Astrocyte (in vitro differentiated cells and primary cell): ENCODE measurements around the gene MDH1. TPM values are rescaled to one million over a fixed set of nuclear protein-coding genes. Genes with fewer than 3 reads are reported as not detected.

Experiments
- DNase-seq: peaks from one replicate; pipeline ENCODE4 v3.0.0-alpha.2; 2010; ENCODE audit warnings: low read depth
- FAIRE-seq: peaks from 2 replicates; lab custom pipeline; 2011; peaks lifted over from hg19 to GRCh38; lab: Jason Lieb, UNC
- H2AFZ ChIP-seq: 2 replicates; pipeline ENCODE4 v1.6.0; 2012; ENCODE audit warnings: low read depth, low read length, inconsistent platforms
- H3K27ac ChIP-seq: 2 replicates; pipeline ENCODE4 v1.5.1; 2011; ENCODE audit warnings: low read depth, low read length, inconsistent platforms
- H3K27me3 ChIP-seq: 2 replicates; pipeline ENCODE4 v1.6.0; 2011; ENCODE audit warnings: low read length, inconsistent platforms; ENCODE audit not compliant: insufficient read depth
- H3K36me3 ChIP-seq: 2 replicates; pipeline ENCODE4 v1.5.1; 2011; ENCODE audit warnings: low read length, inconsistent platforms; ENCODE audit not compliant: insufficient read depth
- H3K4me1 ChIP-seq: 2 replicates; pipeline ENCODE4 v1.5.1; 2011; ENCODE audit warnings: low read length, inconsistent platforms; ENCODE audit not compliant: insufficient read depth
- H3K4me2 ChIP-seq: 2 replicates; pipeline ENCODE4 v1.6.0; 2012; ENCODE audit warnings: low read length, inconsistent platforms
- H3K4me3 ChIP-seq: 2 replicates; pipeline ENCODE4 v1.5.1; 2011; ENCODE audit warnings: low read depth, mild to moderate bottlenecking, low read length, inconsistent platforms; ENCODE audit not compliant: insufficient read depth
- H3K79me2 ChIP-seq: 2 replicates; pipeline ENCODE4 v1.6.0; 2012; ENCODE audit warnings: mild to moderate bottlenecking, low read length, inconsistent platforms; ENCODE audit not compliant: insufficient read depth
- H3K9ac ChIP-seq: 2 replicates; pipeline ENCODE4 v1.6.0; 2012; ENCODE audit warnings: mild to moderate bottlenecking, low read length, inconsistent platforms
- H3K9me3 ChIP-seq: 2 replicates; pipeline ENCODE4 v1.5.1; 2012; ENCODE audit warnings: low read depth, mild to moderate bottlenecking, low read length, inconsistent platforms; ENCODE audit not compliant: insufficient read depth
- H4K20me1 ChIP-seq: 2 replicates; pipeline ENCODE4 v1.6.0; 2012; ENCODE audit warnings: low read length, inconsistent platforms; ENCODE audit not compliant: insufficient read depth
- H3K27ac Mint-ChIP-seq: one replicate; pipeline ENCODE4 v1.8.0; 2021; ENCODE audit warnings: mild to moderate bottlenecking, mixed read lengths; ENCODE audit not compliant: unreplicated experiment
- H3K27me3 Mint-ChIP-seq: one replicate; pipeline ENCODE4 v1.8.0; 2021; ENCODE audit warnings: low read depth, mixed read lengths; ENCODE audit not compliant: unreplicated experiment
- H3K36me3 Mint-ChIP-seq: one replicate; pipeline ENCODE4 v1.8.0; 2021; ENCODE audit warnings: low read depth, mixed read lengths; ENCODE audit not compliant: unreplicated experiment
- H3K4me1 Mint-ChIP-seq: one replicate; pipeline ENCODE4 v1.8.0; 2021; ENCODE audit warnings: low read depth, mixed read lengths; ENCODE audit not compliant: unreplicated experiment
- H3K4me3 Mint-ChIP-seq: one replicate; pipeline ENCODE4 v1.8.0; 2021; ENCODE audit warnings: mild to moderate bottlenecking, moderate library complexity, mixed read lengths; ENCODE audit not compliant: unreplicated experiment
- H3K9me3 Mint-ChIP-seq: one replicate; pipeline ENCODE4 v1.8.0; 2021; ENCODE audit warnings: mild to moderate bottlenecking, mixed read lengths; ENCODE audit not compliant: unreplicated experiment
- EZH2 ChIP-seq: IDR thresholded peaks from 2 replicates; pipeline ENCODE4 v1.6.1; 2012; ENCODE audit warnings: mild to moderate bottlenecking, low read length, inconsistent platforms; ENCODE audit not compliant: insufficient read depth
- total RNA-seq: library from RNA; stranded (reverse); gene quantifications from 2 replicates; pipeline ENCODE4 v1.2.1, GENCODE V29; 2021
- TF ChIP-seq, protein P1 (sequence below): IDR thresholded peaks from 2 replicates; pipeline ENCODE4 v1.5.1; 2011; ENCODE audit warnings: low read depth, mild to moderate bottlenecking, inconsistent platforms, low read length, moderate library complexity; ENCODE audit not compliant: insufficient read depth

The MDH1 gene
- total RNA-seq, 1 donor from 2014 or later = 175 TPM

DNA sequence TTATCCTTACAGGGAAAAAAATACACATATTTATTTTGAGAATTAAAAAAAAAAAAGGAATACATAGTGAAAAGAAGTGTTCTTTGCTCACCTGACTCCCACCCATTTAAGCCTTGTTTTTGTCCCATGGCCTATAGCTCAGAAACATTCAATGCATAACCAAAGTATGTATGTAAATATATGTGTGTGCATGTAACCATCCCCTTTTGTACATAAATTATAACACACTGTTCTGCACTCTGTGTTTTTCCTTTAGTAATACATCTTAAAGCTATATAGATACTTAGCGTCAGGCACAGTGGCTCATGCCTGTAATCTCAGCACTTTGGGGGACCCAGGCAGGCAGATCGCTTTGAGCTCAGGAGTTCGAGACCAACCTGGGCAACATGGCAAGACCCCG lies 21.8 kb downstream of the MDH1 start:
- no peak overlapping the region for H3K4me3 Mint-ChIP-seq

DNA sequence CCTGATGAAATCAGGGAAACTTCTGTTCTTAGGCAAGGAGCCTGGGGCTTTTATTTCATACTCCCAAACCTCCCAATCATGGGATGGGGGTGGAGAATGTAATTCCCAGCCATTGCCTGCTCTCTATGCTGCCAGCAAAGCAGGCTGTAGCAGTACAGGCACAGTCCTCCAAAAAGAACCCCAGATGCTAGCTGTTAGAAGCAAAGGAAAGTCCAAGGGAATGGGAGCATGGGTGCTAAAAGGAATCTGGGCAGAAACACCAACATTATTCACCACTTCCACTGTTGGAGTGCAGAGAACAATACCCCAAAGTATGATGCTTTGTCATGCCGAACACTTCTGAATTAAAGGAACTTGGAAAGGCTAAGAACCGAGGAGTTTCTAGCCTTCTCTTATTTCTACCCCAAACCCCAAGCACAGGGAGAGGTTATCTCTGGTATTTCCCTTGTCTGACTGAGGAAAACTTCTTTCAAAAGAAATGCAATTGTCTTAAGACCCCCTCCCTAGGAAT lies 24.7 kb downstream of the MDH1 start:
- Histone ChIP-seq H3K4me1 (peaks cover 22% of the 10 kb centered on the region), H3K4me3 (no peak overlapping the region), H3K9me3 (no peaks in the 10 kb centered on the region), H2AFZ (peak overlapping the region; percentile 16), H3K4me2 (peak overlapping the region; percentile 61), H3K27ac (peak overlapping the region; percentile 66), H3K79me2 (no peaks in the 10 kb centered on the region), H3K9ac (peak overlapping the region; percentile 3), H4K20me1 (no peaks in the 10 kb centered on the region), H3K36me3 (no peaks in the 10 kb centered on the region), H3K27me3 (no peaks in the 10 kb centered on the region)
- H3K4me1 Mint-ChIP-seq = peaks cover 28% of the 10 kb centered on the region
- peaks cover under 1% of the 10 kb centered on the region for H3K36me3 Mint-ChIP-seq
- peak; percentile 58 for DNase-seq
- H3K27me3 Mint-ChIP-seq = no peaks in the 10 kb centered on the region
- peak overlapping the region; percentile 55 for H3K4me3 Mint-ChIP-seq
- TF ChIP-seq EZH2 = no peak
- TF ChIP-seq, protein P1, sequence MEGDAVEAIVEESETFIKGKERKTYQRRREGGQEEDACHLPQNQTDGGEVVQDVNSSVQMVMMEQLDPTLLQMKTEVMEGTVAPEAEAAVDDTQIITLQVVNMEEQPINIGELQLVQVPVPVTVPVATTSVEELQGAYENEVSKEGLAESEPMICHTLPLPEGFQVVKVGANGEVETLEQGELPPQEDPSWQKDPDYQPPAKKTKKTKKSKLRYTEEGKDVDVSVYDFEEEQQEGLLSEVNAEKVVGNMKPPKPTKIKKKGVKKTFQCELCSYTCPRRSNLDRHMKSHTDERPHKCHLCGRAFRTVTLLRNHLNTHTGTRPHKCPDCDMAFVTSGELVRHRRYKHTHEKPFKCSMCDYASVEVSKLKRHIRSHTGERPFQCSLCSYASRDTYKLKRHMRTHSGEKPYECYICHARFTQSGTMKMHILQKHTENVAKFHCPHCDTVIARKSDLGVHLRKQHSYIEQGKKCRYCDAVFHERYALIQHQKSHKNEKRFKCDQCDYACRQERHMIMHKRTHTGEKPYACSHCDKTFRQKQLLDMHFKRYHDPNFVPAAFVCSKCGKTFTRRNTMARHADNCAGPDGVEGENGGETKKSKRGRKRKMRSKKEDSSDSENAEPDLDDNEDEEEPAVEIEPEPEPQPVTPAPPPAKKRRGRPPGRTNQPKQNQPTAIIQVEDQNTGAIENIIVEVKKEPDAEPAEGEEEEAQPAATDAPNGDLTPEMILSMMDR = no peak
- no peaks in the 10 kb centered on the region for H3K9me3 Mint-ChIP-seq
- FAIRE-seq = peak; percentile 64
- peak overlapping the region; percentile 85 for H3K27ac Mint-ChIP-seq

More for the DNA sequence above, 21.8 kb downstream of the MDH1 start:
- Mint-ChIP-seq H3K27me3 (no peaks in the 10 kb centered on the region), H3K4me1 (peaks cover 28% of the 10 kb centered on the region), H3K36me3 (peaks cover 5% of the 10 kb centered on the region), H3K9me3 (no peaks in the 10 kb centered on the region), H3K27ac (no peak overlapping the region)
- FAIRE-seq = no peak
- no peak for DNase-seq
- no peak overlapping the region for H2AFZ ChIP-seq
- no peak overlapping the region for H3K4me2 ChIP-seq
- no peaks in the 10 kb centered on the region for H4K20me1 ChIP-seq
- H3K27ac ChIP-seq = no peak overlapping the region
- H3K36me3 ChIP-seq = peaks cover 16% of the 10 kb centered on the region
- H3K4me1 ChIP-seq = peaks cover 22% of the 10 kb centered on the region
- H3K79me2 ChIP-seq = no peaks in the 10 kb centered on the region
- H3K9me3 ChIP-seq = no peaks in the 10 kb centered on the region
- no peak overlapping the region for H3K4me3 ChIP-seq
- no peak overlapping the region for H3K9ac ChIP-seq
- no peak for TF ChIP-seq EZH2
- H3K27me3 ChIP-seq = no peaks in the 10 kb centered on the region

DNA sequence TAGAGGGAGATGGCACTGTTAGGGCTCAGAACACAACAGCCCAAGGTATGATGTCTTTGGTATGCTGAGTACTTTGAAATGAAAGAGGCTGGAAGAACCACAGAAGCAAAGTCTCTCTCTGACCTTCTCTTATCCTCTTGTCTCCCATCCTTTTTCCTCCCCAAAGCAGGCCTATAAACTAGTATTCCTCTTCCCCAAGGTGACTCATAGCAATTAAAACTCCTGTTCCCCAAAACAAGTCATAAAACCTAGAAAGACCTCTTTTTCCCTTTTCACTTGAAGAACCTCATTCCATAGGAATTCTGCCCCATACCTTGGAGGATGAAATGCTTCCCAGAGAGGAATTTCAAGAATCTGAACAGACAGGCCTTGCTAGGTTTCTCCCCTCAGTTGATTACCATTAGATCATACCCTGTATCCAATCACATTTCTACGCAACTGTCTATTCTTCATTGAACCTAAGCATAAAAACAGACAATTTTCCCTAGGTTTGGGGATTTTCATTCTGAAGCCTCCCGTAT lies 25.7 kb downstream of the MDH1 start:
- Mint-ChIP-seq H3K9me3 (no peaks in the 10 kb centered on the region), H3K4me1 (peaks cover 28% of the 10 kb centered on the region), H3K27ac (peak overlapping the region; percentile 85), H3K36me3 (peaks cover 6% of the 10 kb centered on the region), H3K27me3 (no peaks in the 10 kb centered on the region), H3K4me3 (peak overlapping the region; percentile 55)
- Histone ChIP-seq H3K9ac (peak overlapping the region; percentile 28), H3K27ac (peak overlapping the region; percentile 66), H3K4me1 (peaks cover 22% of the 10 kb centered on the region), H2AFZ (peak overlapping the region; percentile 69), H3K9me3 (no peaks in the 10 kb centered on the region), H3K4me2 (peak overlapping the region; percentile 61), H4K20me1 (no peaks in the 10 kb centered on the region), H3K36me3 (no peaks in the 10 kb centered on the region), H3K79me2 (no peaks in the 10 kb centered on the region), H3K4me3 (peak overlapping the region; percentile 4), H3K27me3 (no peaks in the 10 kb centered on the region)
- DNase-seq (peak; percentile 76), FAIRE-seq (peak; percentile 88)
- TF ChIP-seq, protein P1 = no peak
- no peak for TF ChIP-seq EZH2
